NCI-H2171 treated with DMSO at 0.1 percent for 48 hours (cell line): ENCODE measurements around the gene PDE6A.
"Not testable (repeated sequence)": the region's sequence is repeated elsewhere in the genome, so short reads cannot be mapped to it uniquely, and the experiment has no call there.

Experiments used
- DNase-seq: peaks from one replicate; lab custom pipeline; 2025; lab: John Stamatoyannopoulos, UW

Gene PDE6A

GRCh38 chr5:149951138-149951749, 6.7 kb upstream of the PDE6A start:
- DNase-seq: no peak

DNA sequence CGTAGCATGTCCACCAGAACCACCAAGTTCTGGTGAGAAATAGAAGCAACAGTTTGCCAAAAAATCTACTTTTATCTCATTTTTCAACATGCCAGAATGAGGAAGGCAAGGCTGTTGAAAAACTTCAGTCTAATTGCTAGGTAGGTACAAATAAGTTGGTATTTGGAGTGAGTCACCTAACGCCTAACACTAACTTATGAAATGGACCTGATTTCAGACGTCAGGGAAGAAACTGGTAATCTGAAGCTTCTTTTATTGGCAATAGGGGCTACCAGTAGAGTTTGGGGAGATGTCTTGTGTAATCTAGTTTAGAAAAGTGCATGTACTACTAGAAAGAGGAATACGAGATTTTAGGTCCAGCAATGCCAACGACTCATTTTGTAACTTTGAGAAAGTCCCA, 4.4 kb upstream of the PDE6A start:
- no peak for DNase-seq

- DNase-seq: no peak
Observed at GRCh38 chr5:149946118-149946517, 1.5 kb upstream of the PDE6A start.

- DNase-seq: not testable (repeated sequence)
Observed at GRCh38 chr5:149943177-149943949, 1.2 kb downstream of the PDE6A start.

GRCh38 chr5:149942741-149943169, 1.8 kb downstream of the PDE6A start:
- DNase-seq: not testable (repeated sequence)

DNA sequence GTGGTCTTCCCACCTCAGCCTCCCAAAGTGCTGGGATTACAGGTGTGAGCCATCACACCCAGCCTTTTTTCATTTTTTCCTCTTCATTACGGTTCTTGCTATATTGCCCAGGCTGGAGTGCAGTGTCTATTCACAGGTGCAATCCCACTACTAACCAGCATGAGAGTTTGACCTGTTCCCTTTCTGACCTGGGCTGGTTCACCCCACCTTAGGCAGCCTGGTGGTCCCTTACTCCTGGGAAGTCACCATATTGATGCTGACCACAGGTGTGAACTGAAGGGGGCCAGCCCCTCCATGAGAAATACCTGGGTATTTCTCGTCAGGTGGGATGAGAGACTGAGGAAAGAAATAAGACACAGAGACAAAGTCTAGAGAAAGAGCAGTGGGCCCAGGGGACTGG, 2.4 kb downstream of the PDE6A start:
- DNase-seq: no peak

DNA sequence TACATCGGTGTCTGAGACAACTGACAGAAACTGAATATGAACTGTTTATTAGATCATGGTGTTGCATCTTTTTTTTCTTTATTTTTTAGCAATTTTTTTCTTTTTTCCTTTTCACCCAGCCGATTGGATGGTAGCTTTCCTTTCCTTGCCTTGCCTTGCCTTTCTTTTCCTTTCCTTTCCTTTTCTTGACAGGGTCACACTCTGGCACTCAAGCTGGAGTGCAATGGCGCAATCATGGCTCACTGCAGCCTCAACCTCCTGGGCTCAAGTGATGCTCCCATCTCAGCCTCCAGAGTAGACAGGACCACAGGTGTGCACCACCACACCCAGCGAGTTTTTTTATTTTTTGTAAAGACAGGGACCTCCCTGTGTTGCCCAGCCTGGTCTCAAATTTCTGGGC, 2.8 kb downstream of the PDE6A start:
- no peak for DNase-seq

DNA sequence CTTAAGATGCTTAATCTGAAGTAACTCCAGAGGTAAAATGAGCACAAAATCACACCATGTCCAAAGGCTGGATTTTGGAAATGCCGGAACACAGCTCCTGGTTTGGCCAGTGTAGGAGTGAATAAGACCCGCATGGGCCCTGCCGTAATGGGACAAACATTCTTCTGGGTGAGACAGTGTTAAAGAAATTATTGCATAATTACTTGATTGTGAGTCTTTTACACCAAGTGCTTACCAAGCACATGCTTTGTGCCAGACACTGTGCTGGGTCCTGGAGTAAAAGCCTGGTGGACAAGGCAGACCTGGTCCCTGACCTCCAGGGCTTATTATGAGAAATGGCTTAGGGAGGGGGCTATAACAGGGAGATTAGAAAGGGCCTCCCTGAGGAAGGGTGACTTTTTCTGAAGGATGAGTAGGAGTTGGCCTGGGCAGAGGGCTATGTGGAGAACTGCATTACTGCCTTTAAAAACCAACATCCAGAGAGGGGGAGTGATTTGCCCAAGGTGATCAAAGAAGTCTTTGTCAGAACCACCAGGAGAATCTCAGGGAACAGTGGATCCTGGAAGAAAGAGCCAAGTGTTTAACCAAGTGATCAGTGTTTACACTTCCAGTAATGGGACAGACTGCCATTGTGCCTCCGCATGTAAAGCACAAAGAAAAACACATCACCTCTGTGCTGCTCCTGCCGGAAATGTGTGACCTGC, 3.5 kb downstream of the PDE6A start:
- DNase-seq: no peak

GRCh38 chr5:149940077-149940574, 4.5 kb downstream of the PDE6A start:
- no peak for DNase-seq

GRCh38 chr5:149939546-149939945, 5.0 kb downstream of the PDE6A start:
- DNase-seq: no peak

GRCh38 chr5:149938791-149939358, 5.7 kb downstream of the PDE6A start:
- DNase-seq: no peak

GRCh38 chr5:149938279-149938678, 6.3 kb downstream of the PDE6A start:
- no peak for DNase-seq

DNA sequence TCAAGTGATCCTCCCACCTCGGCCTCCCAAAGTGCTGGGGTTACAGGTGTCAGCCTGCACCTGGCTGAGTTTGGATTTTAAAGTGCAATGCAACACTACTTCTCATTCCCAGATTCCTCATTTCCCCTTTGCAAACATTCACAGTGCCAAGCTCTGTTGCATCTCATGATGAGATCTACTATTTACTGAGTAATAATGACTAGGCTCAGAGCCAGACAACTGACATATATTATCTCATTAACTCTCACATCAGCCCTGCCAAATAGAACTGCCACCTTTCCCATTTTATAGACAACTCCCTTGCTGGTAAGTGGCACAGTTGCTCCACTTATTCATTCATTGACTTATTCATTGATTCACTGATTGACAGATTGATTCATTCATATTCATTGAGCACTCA, 7.0 kb downstream of the PDE6A start:
- no peak for DNase-seq

DNA sequence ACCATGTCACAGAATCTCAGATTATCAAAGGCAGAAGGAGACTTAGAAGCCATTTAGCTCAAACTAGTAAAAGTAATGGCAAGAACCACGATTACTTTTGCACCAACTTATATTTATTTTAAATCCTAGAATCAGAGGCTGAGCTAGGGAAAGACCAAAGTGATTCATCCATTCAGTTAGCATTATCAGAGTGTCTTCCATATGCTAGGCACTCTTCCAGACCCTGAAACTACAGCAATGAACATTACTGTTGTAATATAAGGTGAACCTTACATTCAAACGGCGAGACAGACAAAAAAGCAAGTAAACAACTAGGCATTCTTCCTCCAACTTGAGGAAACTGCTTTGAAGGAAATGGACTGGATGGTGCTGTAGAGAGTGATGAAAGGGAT, 7.9 kb downstream of the PDE6A start:
- DNase-seq: no peak

- DNase-seq: no peak
Observed at GRCh38 chr5:149936044-149936699, 8.4 kb downstream of the PDE6A start.

DNA sequence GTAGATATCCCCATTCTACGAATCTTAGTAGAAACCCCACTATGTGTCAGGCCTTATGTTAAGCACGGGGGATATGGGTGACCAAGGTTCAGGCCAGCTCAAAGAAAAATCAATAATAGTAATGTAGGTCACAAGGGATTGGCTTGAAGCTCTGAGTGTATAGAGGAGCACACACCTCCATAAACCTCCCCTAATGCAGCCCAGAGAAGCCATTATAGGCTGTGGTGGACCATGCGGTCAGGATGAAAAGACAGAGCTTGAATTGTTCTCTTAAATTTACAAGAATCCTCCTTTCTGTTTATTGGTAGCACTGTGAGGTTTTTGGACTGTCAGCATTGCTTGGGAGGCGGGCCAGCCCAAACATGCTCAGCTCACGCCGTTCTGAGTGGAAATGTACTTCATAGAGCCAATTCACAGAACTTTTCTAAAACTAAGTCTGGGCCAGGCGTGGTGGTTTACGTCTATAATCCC, 9.1 kb downstream of the PDE6A start:
- DNase-seq: no peak

- no peak for DNase-seq
Observed at GRCh38 chr5:149932445-149933350, 11.9 kb downstream of the PDE6A start.

GRCh38 chr5:149931992-149932436, 12.6 kb downstream of the PDE6A start:
- no peak for DNase-seq

DNA sequence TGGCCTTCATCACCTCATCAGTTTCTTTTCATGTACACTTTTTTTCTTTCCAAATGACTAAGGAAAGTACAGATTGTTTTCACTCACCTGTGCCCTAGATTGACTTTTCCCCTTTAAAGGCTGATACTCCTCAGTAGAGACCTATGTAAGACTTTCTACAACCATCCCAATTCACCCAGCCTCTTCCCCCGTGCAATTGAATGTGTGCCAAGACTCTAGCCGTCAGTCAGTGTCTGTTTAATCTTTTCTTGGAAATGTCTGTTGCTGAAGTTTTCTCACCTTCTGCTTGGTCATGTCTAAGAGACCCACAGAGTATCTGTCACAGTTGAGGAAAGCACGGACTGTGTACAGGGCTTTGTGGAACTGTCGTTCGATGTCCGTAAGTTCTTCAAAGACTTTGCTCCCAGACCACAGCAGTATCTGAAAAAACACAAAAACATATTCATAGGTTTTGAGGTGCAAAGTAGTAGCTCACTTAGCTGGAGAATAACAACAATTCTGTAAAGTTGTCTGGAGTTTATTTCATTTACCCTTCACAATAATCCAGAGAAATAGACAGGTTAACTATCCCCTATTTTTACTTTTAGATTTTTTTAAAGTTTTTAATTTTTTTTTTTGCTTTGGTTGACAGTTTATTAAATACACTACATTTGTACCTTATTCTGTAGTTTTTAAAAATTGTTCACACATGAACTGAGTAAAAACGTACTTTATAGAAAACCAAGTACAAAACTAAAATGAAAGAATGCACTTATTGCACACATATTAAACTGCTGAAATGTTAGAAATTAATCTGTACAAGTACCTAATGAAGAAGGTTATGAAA, 13.6 kb downstream of the PDE6A start:
- DNase-seq: no peak
